Measurements from ENCODE around the gene LIPC. TPM values are rescaled to one million over a fixed set of nuclear protein-coding genes. Genes with fewer than 3 reads are reported as not detected.

LIPC gene
- total RNA-seq, 1 donor from 2014 or later = not detected

DNA sequence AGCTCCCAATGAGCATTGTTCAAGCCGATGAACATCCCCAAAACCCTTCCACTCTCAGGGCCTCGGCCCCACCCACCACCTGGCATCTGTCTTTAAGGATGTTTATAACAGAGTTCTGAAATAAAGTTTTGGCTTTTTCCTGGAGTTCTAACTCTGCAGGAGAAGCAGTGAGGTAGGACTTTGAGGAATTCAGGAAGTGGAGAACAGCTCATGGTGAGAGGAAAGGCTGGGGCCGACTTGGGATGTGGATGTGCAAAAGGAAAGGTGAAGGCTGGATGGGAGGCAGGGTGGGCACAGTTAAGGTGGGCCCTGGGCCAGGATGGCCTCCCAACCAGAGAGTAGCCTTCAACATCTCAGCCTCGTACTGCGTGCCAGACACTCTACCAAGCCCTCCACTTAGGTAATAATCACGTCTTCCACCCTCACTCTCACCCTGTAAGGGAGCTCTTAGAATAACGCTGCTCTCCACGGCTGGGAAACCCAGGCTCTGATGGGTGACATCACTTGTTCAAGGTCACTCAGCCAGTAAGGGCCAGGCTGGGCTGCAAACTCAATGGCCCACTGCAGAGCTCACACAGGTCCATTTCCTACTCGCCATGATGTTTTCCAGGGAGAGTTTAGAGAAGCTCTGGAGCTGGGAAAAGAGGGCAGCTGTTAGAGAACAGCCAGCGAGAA lies 28.5 kb downstream of the LIPC start:
- no peak overlapping the region for H3K27ac ChIP-seq
- intact Hi-C loops (cut with DNase I) = no loop called here

DNA sequence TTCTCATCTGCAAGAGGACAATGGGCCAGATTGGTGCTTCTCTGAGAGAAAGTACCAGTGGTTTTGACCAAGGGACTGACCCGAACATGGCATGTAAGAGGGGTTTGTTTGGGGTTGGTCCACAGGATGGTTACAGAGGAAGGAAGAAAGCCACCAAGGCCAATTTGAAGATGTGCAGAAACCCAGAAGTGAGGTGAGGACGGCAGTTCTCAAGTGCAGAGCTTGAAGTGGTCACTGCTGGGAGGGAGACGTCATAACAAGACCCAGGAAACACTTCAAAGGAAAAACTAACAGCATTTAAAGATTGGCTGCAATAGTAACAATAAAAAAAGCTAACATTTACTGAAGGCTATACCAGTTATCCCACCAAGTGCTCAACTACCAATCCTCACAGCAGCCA lies 29.1 kb downstream of the LIPC start:
- H3K27me3 ChIP-seq = no peaks in the 10 kb centered on the region
- no peaks in the 10 kb centered on the region for H3K9me3 ChIP-seq
- no peak overlapping the region for H3K4me3 ChIP-seq
- TF ChIP-seq, protein P1, sequence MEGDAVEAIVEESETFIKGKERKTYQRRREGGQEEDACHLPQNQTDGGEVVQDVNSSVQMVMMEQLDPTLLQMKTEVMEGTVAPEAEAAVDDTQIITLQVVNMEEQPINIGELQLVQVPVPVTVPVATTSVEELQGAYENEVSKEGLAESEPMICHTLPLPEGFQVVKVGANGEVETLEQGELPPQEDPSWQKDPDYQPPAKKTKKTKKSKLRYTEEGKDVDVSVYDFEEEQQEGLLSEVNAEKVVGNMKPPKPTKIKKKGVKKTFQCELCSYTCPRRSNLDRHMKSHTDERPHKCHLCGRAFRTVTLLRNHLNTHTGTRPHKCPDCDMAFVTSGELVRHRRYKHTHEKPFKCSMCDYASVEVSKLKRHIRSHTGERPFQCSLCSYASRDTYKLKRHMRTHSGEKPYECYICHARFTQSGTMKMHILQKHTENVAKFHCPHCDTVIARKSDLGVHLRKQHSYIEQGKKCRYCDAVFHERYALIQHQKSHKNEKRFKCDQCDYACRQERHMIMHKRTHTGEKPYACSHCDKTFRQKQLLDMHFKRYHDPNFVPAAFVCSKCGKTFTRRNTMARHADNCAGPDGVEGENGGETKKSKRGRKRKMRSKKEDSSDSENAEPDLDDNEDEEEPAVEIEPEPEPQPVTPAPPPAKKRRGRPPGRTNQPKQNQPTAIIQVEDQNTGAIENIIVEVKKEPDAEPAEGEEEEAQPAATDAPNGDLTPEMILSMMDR (IDR thresholded peaks at IDR 0.05) = no peak
- DNase-seq (ENCODE audit: low spot score in 2 of 2) = no peak
- no peak overlapping the region for H3K27ac ChIP-seq
- no peaks in the 10 kb centered on the region for H3K4me1 ChIP-seq
- intact Hi-C loops (cut with DNase I) = no loop called here
- H3K36me3 ChIP-seq = no peaks in the 10 kb centered on the region

More for the DNA sequence above, 28.5 kb downstream of the LIPC start:
- Histone ChIP-seq H3K9me3 (no peaks in the 10 kb centered on the region), H3K4me3 (no peak overlapping the region), H3K4me1 (no peaks in the 10 kb centered on the region), H3K27me3 (no peaks in the 10 kb centered on the region), H3K36me3 (no peaks in the 10 kb centered on the region)
- DNase-seq (ENCODE audit: low spot score in 2 of 2) = no peak
- TF ChIP-seq, protein P1 (IDR thresholded peaks at IDR 0.05) = no peak

GRCh38 chr15:58462547-58462946 lies 30.8 kb downstream of the LIPC start:
- H3K9me3 ChIP-seq = no peaks in the 10 kb centered on the region
- intact Hi-C loops (cut with DNase I) = no loop called here

GRCh38 chr15:58462973-58463663 lies 31.3 kb downstream of the LIPC start:
- H3K36me3 ChIP-seq = no peaks in the 10 kb centered on the region
- H3K4me1 ChIP-seq = no peaks in the 10 kb centered on the region
- H3K9me3 ChIP-seq = no peaks in the 10 kb centered on the region
- intact Hi-C loops (cut with DNase I) = no loop called here
- no peaks in the 10 kb centered on the region for H3K27me3 ChIP-seq
- H3K27ac ChIP-seq = no peak overlapping the region
- H3K4me3 ChIP-seq = no peak overlapping the region
- DNase-seq (ENCODE audit: low spot score in 2 of 2) = no peak
- TF ChIP-seq, protein P1 (IDR thresholded peaks at IDR 0.05) = no peak

More at GRCh38 chr15:58462547-58462946, 30.8 kb downstream of the LIPC start:
- Histone ChIP-seq H3K27ac (no peak overlapping the region), H3K27me3 (no peaks in the 10 kb centered on the region), H3K4me1 (no peaks in the 10 kb centered on the region), H3K4me3 (no peak overlapping the region), H3K36me3 (no peaks in the 10 kb centered on the region)
- no peak for DNase-seq (ENCODE audit: low spot score in 2 of 2)
- TF ChIP-seq, protein P1 (IDR thresholded peaks at IDR 0.05) = no peak

DNA sequence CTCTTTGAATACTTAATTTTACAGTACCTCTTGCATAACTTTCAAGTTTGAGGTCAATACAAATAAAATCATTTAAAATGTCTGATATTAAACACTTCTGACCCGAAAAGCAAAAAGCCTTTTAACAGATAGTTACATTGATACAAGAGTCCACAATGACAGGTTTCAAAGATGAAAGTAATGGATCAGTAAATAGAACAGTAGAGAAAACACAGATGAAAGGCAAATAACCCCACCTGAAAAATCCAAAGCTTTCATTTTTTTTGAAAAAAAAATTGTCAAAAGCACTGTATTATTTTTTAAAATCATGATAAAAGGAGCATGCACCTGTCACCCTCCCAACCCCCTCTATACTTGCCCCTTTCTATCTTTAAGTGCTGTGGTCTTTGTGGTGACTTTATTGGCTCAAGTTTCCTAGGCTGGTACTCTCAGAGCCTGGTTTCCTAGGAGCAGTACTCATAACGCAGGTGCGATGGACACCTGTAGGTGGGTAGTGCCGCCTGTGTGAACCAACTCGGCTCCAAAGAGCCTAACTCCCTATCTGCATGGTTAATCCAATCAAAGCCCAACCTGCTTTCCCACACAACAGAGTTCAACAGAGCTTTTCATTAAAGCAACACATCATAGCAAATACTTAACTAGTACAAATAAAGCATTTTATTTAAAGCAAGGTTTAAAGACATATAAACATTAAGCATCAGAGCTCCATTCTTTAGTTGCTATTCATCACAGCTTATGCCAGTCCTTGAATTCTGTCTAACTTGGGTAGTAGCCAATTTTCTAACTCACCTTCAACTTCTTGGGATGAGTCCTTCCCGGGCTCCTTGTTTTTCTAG lies 32.2 kb downstream of the LIPC start:
- DNase-seq (ENCODE audit: low spot score in 2 of 2) = no peak
- TF ChIP-seq, protein P1 (IDR thresholded peaks at IDR 0.05) = no peak
- intact Hi-C loops (cut with DNase I) = no loop called here

More for the DNA sequence above, 32.2 kb downstream of the LIPC start:
- H3K9me3 ChIP-seq = no peaks in the 10 kb centered on the region
- H3K27me3 ChIP-seq = no peaks in the 10 kb centered on the region
- H3K36me3 ChIP-seq = no peaks in the 10 kb centered on the region
- no peak overlapping the region for H3K4me3 ChIP-seq
- H3K4me1 ChIP-seq = no peaks in the 10 kb centered on the region
- no peak overlapping the region for H3K27ac ChIP-seq

All from ascending aorta (tissue), 2 donors.